Measurements from ENCODE around the gene ACP7.
"Not testable (repeated sequence)": the region's sequence is repeated elsewhere in the genome, so short reads cannot be mapped to it uniquely, and the experiment has no call there.

DNA sequence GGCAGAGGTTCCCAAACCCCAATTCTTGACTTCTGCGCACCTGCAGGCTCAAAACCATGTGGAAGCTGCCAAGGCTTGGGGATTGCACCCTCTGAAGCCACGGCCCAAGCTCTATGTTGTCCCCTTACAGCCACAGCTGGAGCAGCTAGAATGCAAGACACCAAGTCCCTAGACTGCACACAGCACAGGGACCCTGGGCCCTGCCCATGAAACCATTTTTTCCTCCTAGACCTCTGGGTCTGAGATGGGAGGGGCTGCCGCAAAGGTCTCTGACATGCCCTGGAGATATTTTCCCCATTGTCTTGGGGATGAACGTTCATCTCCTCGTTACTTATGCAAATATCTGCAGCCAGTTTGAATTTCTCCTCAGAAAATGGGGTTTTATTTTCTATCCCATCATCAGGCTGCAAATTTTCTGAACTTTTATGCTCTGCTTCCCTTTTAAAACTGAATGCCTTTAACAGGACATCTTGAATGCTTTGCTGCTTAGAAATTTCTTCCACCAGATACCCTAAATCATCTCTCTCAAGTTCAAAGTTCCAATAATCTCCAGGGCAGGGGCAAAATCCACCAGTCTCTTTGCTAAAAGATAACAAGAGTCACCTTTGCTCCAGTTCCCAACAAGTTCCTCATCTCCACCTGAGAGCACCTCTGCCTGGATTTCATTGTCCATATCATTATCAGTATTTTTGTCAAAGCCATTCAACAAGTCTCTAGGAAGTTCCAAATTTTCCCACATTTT, 11.8 kb downstream of the ACP7 start:
- not testable (repeated sequence) for TF ChIP-seq CTCF (conservative IDR thresholded peaks at IDR 0.05 in 1 of 2, IDR thresholded peaks at IDR 0.05 in 1 of 2; ENCODE audit: extremely low read depth in 1 of 2, insufficient read depth in 1 of 2, low read depth in 1 of 2, low read length in 2 of 2); EZH2 (IDR thresholded peaks at IDR 0.05; ENCODE audit: borderline replicate concordance, low read length)
